ENCODE data around the gene WDR62.
A peak's percentile ranks its signal among the peaks of the same experiment; 100 is the strongest.
"Not testable (repeated sequence)": the region's sequence is repeated elsewhere in the genome, so short reads cannot be mapped to it uniquely, and the experiment has no call there.

WDR62 gene

GRCh38 chr19:36120092-36120983 is 65.6 kb downstream of the WDR62 start:
- no peak for DNase-seq
- intact Hi-C loops (cut with DNase I), result no loop called here

GRCh38 chr19:36120984-36121358 is 66.3 kb downstream of the WDR62 start:
- intact Hi-C loops (cut with DNase I), result no loop called here
- no peak for DNase-seq

GRCh38 chr19:36121486-36122124 is 66.9 kb downstream of the WDR62 start:
- no peak for DNase-seq
- intact Hi-C loops (cut with DNase I), result no loop called here

- intact Hi-C loops (cut with DNase I), result no loop called here
- no peak for DNase-seq
These were observed 70.9 kb downstream of the WDR62 start for GRCh38 chr19:36125557-36125956.

GRCh38 chr19:36128392-36128736 is 73.7 kb downstream of the WDR62 start:
- peak in 3 of 42 donors; percentile 19 to 35 (median 22) for DNase-seq
- intact Hi-C loops (cut with DNase I), result no loop called here

- intact Hi-C loops (cut with DNase I), result loop anchor here (5.0 kb wide), 1 partner anchor 51 kb away; no protein-coding TSS in a partner anchor
- DNase-seq, result not testable (repeated sequence)
These were observed 76.5 kb downstream of the WDR62 start for GRCh38 chr19:36131221-36131620.

- intact Hi-C loops (cut with DNase I), result loop anchor here (5.0 kb wide), 1 partner anchor 47 kb away; no protein-coding TSS in a partner anchor
- not testable (repeated sequence) for DNase-seq
These were observed 80.2 kb downstream of the WDR62 start for GRCh38 chr19:36134867-36135266.

GRCh38 chr19:36136964-36137686 is 82.4 kb downstream of the WDR62 start:
- DNase-seq, result peak in 19 of 42 donors; percentile 18 to 75 (median 44)
- intact Hi-C loops (cut with DNase I), result no loop called here

GRCh38 chr19:36139120-36139472 is 84.4 kb downstream of the WDR62 start:
- no peak for DNase-seq
- intact Hi-C loops (cut with DNase I), result no loop called here

- DNase-seq, result peak; percentile 94 to 99 (median 98)
- intact Hi-C loops (cut with DNase I), result loop anchor here (1.0 kb wide), 1 partner anchor 24 kb away; the partner anchor contains the start of gene TBCB
These were observed 85.0 kb downstream of the WDR62 start, which contains the start of gene CAPNS1 for GRCh38 chr19:36139473-36140303. CAPNS1 (plus strand) TSS chr19:36140066; CDS start chr19:36141012, 946 bp downstream.

- intact Hi-C loops (cut with DNase I), result loop anchor here (1.0 kb wide), 1 partner anchor 25 kb away; the partner anchor contains the start of gene TBCB
- DNase-seq, result peak in 35 of 42 donors; percentile 10 to 64 (median 38)
These were observed 85.8 kb downstream of the WDR62 start for GRCh38 chr19:36140304-36141038.

GRCh38 chr19:36141039-36141927 is 86.6 kb downstream of the WDR62 start:
- DNase-seq, result peak; percentile 70 to 92 (median 83)
- intact Hi-C loops (cut with DNase I), result no loop called here

GRCh38 chr19:36142046-36142445 is 87.3 kb downstream of the WDR62 start:
- DNase-seq, result no peak
- intact Hi-C loops (cut with DNase I), result no loop called here

GRCh38 chr19:36142496-36142895 is 87.8 kb downstream of the WDR62 start:
- no peak for DNase-seq
- intact Hi-C loops (cut with DNase I), result no loop called here

- DNase-seq, result no peak
- intact Hi-C loops (cut with DNase I), result no loop called here
These were observed 89.9 kb downstream of the WDR62 start for GRCh38 chr19:36144624-36145023.

- DNase-seq, result no peak
These were observed 95.1 kb downstream of the WDR62 start for GRCh38 chr19:36149673-36150406.

More at GRCh38 chr19:36149673-36150406, 95.1 kb downstream of the WDR62 start:
- intact Hi-C loops (cut with DNase I), result no loop called here

Data from head of caudate nucleus (tissue), 42 donors.